HG02763 (cell line): ENCODE data around the gene RICTOR.

Experiments used
- ATAC-seq: cut with Tn5 transposase; IDR thresholded peaks from one replicate; pipeline ENCODE4 v1.9.1; 2021; ENCODE audit warnings: mild to moderate bottlenecking, moderate library complexity; ENCODE audit not compliant: unreplicated experiment

The RICTOR gene

DNA sequence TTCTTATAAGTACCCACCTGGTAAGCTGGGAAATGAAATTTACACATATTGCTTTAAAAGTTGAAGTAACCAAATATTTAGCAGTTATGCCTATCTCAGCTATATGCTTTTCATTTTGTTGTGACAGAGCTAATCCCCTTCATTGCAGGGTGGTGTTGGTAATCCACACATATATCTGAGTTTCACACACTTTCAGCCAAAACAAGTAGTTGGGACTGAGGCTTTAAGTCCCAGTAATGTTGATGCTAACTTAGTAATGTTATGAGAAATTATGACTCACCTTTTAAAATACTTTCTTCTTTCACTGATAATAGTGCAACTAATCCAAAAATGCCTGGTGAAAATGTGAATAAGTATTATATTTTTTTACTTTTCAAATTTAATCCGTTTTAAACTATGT is 19.2 kb upstream of the RICTOR start:
- ATAC-seq = no peak

DNA sequence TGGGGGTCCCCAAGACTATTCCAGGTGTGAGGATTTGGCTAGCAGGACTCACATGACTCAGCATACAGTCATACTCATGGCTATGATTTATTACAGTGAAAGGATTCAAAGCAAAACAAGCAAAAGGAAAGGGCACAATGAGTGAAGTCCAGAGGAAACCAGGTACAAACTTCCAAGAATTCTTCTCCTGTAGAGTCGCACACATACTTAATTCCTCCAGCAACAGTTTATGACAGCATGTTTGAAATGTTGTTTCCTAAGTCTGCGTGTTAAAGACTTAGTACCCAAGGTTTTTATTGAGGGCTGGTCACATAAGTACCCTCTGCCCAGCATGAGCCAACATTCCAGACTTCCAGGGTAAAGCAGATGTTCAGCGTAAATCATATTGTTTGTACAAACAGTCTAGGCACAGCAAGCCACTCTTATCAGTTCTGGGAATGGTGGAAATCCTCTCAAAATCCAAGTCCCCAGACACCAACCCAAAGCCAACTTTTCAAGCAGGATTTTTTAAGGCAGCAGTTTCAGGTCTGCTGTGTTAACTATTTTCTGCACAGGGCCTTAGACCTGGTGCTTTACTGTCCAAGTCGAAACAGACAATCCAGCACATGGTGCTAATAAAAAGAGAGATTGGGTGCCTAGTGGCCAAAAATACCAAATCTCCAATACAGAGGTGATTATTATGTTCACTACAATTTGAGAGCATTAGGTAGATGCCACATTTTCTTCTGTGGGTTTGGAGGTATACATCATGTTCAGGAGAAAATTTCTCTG is 18.6 kb upstream of the RICTOR start:
- no peak for ATAC-seq

DNA sequence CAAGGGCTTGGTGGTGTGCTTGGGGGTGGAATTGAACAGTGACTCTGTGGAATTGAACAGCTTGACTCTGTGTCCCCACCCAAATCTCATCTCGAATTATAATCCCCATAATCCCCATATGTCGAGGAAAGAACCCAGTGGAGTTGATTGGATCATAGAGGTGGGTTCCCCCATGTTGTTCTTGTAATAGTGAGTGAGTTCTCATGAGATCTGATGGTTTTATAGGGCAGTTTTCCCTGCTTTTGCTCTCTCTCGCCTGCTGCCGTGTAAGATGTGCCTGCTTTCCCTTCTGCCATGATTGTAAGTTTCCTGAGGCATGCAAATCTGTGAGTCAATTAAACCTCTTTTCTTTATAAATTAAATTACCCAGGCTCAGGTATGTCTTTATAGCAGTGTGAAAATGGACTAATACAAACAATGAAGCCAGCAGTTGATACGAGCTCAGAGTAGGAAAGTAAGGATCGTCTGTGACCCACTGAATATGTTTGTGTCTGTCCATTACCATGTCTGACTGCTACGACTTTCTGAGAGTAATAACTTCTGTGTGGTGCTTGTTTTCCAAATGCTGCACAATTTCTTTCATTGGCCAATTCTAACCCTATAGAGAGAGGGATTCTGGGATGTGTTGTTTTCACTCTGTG is 17.9 kb upstream of the RICTOR start:
- no peak for ATAC-seq

DNA sequence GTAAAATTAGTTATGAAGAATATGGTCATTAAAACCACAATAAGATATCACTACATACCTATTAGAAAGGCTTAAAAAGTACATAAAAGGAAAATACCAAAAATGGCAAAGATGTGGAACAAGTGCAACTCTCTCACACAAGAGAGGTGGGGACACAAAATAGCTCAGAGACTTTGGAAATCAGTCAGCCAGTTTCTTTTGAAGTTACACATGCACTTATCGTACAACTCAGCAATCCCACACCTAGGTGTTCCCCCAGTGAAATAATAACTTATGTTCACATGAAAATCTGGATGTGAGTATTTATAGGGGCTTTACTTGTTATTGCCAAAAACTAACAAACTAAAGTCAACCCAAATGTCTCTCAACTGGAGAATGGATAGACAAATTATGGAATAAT is 9.8 kb upstream of the RICTOR start:
- no peak for ATAC-seq

DNA sequence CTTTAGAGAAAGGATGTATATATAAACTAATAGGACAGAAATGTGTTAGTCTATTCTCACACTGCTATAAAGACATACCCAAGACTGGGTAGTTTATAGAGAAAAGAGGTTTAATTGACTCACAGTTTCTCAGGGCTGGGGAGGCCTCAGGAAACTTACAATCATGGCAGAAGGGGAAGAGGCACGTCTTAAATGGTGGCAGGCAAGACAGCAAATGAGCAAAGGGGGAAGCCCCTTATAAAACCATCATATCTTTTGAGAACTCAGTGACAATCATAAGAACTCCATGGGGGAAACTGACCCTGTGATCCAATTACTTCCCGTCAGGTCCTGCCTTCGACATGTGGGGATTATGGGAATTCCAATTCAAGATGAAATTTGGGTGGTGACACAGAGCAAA is 8.8 kb upstream of the RICTOR start:
- ATAC-seq = no peak

DNA sequence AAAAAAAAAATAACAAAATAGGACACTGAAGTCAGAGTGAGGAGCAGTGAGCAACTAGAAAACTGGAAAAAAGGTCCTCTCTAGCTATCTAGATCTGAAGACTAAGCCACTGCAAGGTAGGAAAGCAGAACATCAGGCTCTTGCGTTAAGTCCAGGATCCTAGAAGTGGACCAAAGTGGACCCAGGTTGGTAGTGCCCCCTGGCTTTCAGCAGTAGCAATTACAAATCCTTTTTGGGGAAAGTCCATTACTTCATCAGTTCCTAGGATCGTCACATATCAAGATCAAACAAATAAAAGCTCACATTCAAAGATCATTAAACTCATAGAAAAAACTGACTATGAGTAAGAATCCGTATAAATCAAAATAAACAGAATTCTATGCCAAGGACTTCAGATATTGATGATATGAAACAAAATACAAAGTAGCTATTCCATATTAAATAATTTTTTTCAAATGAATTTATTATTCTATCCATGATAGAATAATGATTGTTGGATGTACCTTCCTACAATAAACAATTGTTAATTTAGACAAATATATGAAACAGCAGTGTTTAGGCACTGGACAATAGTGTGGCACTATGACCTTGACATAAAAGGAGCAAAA is 6.5 kb upstream of the RICTOR start:
- ATAC-seq = no peak

DNA sequence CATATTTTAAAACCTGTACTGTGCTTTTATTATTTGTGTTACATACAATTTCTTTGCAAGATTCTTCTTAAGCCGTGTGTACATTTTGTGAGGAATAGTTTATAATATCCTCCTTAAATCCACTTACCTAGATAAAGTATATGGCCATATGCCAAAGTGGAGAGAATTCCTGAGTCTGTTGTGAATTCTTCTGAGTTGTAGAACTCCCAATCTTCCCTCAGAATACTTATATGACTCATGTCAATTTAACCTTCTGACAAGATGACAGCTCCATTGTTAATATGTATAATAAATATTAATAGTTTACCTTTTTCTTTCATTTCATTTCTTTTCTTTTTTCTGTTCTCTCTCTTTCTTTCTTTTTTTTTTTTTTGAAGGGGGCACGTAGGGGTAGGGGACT is 6.0 kb upstream of the RICTOR start:
- no peak for ATAC-seq

DNA sequence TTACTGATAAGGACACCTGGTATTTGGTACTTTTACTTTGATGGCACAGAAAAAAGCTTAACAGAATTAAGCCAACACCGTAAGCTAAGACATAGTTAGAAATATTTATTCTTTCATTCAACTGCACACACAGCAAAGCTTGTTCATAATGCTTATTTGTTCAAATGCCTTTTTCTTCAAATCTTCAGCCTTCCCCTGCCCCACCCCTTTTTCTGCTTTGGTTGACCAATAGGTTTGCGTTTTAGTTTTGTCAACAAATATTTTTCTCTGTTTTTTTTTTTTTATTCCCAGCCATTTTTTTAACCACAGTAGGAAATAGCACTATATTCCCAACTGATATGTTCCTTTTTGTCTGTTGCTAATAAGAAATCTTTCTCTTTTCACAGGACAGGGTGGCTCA is 4.9 kb upstream of the RICTOR start:
- no peak for ATAC-seq

DNA sequence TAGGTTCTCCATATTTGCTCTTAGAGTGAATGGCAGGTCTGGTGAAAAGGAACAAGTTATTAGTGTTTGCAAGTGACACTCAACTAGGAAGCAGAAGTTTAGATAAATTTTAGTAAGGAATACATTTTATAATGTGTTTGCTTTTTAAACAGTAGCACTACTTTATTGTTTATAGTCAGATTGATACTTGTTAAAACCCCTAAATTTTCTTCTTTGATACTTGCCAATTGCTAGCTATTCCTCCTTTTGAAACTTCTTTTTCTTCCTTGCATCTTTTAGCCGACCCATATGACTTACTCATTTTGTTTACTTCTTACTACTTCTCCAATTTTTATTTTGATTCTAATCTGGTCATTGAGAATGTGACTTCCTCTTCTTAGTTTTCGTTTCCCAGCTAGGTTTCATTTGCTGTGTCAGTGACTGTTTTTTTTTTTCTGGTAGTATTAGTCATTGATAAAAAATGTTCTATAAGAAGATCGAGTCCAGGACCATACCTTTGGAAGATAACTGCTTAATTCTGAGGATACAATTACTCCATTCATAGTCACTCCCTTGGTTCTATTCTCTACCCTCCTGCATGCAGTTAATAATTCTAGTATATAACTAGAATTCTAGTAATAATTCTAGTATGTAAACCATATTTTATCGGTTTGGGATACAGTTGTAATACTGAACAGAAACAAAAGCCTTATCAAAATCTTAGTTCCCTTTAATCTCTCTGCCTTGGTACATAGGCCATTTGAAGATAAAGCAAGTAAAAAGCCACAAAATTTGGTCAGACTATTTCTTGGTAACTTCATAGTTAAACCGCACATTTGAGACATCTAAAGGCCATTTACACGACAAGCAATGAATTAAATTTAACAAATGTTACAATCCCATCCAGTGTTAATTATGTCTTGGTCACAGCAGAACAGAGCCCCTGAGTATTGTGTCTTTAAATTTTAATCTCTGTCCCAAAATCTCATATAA is 2.8 kb upstream of the RICTOR start:
- ATAC-seq = peak; percentile 8

DNA sequence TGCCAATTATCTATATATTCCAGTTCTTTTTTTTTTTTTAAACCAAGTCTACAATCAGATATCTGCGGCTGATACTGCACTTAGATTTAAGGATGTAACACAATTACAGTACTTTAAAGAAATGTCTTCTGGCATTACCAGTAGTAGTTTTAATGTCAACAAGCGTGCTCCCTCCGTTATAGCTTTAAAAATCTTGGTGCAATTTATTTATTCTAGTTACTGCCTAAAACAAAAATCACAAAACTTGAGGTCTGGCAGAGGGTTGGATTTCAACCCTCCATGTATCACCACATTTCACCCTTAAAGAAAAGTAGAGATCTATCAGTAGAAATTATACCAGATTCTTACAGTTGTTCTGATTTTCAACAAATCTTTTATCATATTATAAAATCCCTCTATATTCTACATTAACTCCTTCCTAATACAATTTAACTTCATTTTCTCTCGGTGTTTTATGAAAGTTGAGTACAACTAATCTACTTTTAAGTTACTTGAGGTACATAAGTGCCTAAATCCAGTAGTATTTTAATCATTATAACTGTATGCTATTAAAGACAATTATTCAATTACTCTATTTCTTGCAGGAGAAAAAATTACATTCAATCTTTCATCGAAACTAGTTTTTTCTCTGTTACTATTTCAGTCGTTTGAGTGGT is 2.0 kb upstream of the RICTOR start:
- no peak for ATAC-seq

DNA sequence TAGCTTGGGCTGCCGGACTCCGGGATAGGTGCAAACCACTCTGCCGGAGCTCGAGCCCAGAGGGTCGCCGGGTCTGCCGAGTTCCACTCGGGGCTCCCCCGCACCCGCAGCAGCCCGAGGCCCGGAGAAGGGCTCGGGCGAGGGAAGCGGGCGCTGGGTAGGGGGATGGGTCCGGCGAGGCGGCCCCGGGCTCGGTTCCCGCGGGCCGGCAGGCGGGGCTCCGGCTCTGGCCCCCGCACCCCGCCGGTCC is 507 bp downstream of the RICTOR start:
- ATAC-seq = peak; percentile 26

DNA sequence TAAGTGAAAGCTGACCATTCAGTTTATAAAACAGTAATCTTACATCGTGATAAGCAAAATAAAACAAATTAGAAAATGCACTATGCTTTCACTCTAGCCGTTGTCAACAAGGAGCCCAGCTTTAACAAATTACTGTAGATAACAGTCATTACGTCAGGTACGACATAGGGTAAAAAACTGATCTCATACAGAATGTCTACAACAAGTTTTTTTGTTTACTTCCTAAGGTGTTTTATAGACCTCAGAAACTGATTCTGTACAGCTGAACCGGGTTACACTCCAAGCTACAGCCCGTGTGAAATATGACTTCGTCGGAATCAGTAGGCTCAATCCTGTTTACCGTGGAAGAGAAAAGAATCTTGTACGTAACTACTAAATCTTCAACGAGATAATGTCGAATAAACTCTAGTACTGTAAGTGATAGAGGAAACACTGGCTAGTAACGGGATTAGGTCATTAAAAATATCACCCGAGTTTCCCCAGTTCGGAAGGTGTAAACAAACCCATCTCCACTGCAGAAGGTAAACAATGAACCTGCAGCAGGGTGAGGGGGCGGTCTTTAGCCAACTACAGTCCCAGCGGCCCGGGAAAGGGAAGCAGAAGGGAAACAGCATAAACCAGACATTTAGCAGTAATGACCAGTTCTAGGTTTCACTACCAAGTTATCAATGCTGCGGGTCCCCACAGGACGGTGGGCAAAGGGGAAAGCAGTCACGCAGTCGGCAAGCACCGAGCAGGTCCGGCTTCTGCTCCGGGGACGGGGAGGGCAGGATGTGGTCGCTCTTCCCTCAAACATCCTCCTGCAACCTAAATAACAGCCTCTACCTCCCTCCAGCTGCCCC is 1.1 kb downstream of the RICTOR start:
- ATAC-seq = peak; percentile 37

DNA sequence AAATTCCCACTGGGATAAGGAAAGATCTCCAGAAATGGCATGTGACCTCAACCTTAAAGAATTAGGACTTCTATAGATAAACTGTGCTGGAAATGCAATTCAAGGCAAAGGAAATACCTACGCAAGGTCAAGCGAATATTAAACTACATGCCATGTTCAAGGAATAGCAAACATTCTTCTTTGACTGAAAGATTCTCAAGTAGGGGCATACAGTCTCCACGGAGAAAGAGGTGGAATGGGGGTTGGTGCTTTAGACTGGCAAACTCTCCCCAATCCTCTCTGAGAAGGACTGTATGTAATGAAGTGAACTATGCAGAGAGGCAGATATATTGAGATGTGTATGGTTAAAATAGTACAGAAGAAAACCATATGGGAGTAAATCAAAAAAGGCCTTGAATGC is 6.1 kb downstream of the RICTOR start:
- no peak for ATAC-seq

DNA sequence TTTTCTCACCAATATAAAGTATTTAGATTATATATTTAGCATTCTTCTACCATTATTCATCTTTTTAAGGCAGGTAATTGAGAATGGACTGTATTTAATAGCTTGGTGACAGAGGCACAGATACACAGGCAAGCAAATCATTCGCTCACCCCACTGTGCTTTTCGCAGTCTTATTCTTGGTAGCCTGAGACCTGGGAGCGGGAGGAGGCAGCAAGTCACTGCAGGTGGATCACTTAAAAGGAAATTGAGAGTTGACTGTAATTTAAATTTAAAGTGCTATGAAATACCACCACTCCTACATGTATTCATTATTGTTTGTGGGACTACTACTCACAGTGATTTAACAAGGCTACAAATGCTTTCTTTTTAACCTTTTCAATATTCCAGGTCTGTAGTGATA is 9.7 kb downstream of the RICTOR start:
- ATAC-seq = no peak

DNA sequence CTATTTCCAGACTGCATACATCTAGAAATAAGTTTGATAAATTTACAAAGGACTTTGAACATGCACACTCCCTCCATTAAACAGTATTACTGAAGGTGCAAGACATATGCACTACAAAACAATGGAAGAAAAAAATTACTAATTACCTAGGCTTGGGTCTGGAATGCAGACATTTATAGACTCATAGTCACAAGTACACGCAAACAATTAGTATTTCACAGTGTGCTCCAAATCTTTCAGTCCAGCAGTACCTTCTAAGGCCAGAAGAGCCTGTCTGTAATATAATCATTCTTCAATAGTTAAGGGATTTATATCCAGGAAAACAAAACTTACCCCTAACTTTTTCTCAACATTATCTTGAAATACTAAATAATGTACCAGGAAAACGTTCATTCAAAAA is 11.2 kb downstream of the RICTOR start:
- no peak for ATAC-seq

DNA sequence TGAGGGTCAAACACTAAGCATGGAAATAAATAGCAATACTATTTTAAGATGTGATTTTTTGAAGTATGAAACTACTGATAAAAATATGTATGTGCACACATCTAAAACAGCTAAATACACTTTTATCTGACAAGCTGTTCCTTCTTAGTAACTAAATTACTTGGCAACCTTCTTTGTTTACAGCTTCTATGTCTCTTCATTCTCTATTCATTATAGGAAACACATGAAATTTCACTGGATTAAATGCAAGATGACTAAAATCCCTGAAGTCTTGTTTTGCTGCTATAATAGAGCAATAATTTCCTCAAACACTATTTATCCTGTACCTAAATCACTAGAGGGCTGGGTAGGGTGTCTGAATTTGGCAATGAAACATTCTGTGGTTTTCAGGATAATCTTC is 11.7 kb downstream of the RICTOR start:
- no peak for ATAC-seq

DNA sequence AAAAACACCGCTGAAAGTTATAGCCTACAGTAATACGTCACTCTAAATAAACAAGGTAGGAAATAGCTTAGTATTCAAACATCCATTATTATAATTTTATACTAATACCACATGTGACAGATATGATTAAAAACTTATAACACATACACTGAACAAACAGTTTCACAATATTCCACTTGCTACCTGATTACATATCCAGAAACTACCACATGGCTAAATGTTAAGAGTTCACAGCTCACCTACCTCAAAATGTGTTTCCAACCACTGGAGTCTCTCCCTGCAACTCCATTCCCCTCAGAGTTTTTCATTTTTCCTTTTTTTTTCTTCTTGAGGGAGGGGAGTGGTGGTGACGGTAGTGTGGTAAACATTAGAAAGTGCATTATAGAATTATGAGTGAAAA is 12.1 kb downstream of the RICTOR start:
- no peak for ATAC-seq

DNA sequence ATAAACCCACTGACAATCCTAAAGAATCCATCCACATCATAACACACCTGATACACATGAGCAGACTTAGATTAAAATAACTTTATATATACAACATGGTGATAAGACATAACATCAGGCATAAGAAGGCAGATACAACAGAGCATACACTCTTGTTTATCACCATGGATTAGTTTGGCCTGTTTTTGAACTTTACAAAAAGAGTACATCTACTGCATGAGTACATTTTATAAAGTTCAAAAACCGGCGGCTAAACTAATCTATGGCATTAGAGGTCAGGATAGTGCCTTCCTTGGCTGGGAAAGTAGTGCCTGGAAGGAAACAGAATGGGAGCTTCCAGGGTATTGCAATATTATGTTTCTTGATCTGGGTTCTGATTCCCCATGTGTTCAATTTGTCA is 15.1 kb downstream of the RICTOR start:
- no peak for ATAC-seq

DNA sequence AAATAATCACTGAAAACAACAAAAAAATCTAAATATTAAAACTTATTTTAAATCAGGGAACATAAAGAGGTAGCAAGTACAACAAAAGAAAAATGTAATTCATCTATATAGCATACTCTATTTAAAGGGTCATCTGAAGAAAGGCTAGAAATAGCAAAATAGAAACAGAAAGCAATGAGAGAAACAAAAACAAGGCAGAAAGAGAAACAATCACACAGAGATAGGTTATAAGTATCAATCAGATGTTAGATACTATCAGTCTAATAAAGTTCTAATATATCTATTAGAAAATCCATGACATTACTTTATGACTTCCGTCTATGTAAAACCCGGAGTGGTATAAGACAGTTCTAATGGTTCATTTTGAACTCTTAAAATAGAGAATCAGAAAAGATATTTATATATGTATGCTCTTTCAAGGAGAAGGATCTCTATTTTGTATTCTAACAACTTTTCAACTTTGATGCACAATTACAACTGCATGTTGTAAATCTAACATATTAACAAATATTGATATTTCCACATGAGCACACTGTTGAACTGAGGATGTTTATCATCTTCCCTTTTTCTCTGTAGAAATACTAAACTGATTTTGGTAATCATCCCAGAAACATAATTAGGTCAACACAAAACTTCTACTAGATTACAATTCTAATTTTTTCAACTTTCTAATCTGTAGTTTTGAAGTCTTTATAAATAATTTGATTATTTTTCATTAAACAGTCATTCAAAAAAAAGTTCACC is 15.8 kb downstream of the RICTOR start:
- peak; percentile 82 for ATAC-seq
